HFFc6 (cell line): Measurements from ENCODE around the gene B4GALT3. TPM values are rescaled to one million over a fixed set of nuclear protein-coding genes. Genes with fewer than 3 reads are reported as not detected.

Experiments used
- DNase-seq: peaks from one replicate; pipeline ENCODE4 v3.0.0-alpha.2; 2018
- H3K27ac Mint-ChIP-seq: 2 replicates; pipeline ENCODE4 v1.8.0; 2020; ENCODE audit warnings: mild to moderate bottlenecking, mixed read lengths
- H3K27me3 Mint-ChIP-seq: 2 replicates; pipeline ENCODE4 v1.8.0; 2021; ENCODE audit warnings: mild to moderate bottlenecking, moderate library complexity, mixed read lengths; ENCODE audit not compliant: insufficient read depth
- H3K36me3 Mint-ChIP-seq: 2 replicates; pipeline ENCODE4 v1.8.0; 2021; ENCODE audit warnings: low read depth, mixed read lengths
- H3K4me1 Mint-ChIP-seq: 2 replicates; pipeline ENCODE4 v1.8.0; 2020; ENCODE audit warnings: low read depth, mixed read lengths
- H3K4me3 Mint-ChIP-seq: 2 replicates; pipeline ENCODE4 v1.8.0; 2020; ENCODE audit warnings: mild to moderate bottlenecking, moderate library complexity, mixed read lengths
- H3K9me3 Mint-ChIP-seq: 2 replicates; pipeline ENCODE4 v1.8.0; 2020; ENCODE audit warnings: mild to moderate bottlenecking, mixed read lengths
- total RNA-seq, 6 experiments: library from RNA; stranded (reverse); fragmentation: NEBNext Ultra II Directional; extraction: Animal tissue kit (Norgen Biotek cat#: 25700); gene quantifications; 2 replicates in 1 of 6; 3 replicates in 5 of 6; pipeline ENCODE4 v1.2.3, GENCODE V29; 2021
- TF ChIP-seq, protein P1 (sequence below): fragments of 200-600 bp; sonication (generic); IDR thresholded peaks from 2 replicates; pipeline ENCODE4 v1.5.0; 2021; ENCODE audit warnings: antibody characterized with exemption, mild to moderate bottlenecking

The B4GALT3 gene
- total RNA-seq, 6 experiments from 2014 or later: 31.0 to 38.2 (median 35.4) TPM

DNA sequence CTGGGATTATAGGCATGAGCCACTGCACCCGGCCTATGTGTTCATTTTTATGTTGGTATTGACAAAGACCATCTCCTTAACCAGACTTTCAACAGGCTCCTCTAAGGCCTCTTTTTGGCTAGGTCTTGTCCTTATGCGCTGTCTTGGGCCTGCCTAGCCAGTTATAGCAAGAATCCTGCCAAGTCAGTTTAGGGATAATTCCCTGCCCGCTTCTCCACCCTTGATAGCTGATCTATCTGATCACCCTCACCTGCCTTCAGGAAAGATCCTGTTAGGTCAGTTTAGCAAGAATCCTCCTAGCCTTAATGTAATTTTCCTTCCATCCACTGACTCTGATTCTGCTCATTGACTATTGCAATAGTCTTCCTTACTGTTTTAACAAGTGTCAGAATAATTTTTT is 2.4 kb upstream of the B4GALT3 start:
- TF ChIP-seq, protein P1, sequence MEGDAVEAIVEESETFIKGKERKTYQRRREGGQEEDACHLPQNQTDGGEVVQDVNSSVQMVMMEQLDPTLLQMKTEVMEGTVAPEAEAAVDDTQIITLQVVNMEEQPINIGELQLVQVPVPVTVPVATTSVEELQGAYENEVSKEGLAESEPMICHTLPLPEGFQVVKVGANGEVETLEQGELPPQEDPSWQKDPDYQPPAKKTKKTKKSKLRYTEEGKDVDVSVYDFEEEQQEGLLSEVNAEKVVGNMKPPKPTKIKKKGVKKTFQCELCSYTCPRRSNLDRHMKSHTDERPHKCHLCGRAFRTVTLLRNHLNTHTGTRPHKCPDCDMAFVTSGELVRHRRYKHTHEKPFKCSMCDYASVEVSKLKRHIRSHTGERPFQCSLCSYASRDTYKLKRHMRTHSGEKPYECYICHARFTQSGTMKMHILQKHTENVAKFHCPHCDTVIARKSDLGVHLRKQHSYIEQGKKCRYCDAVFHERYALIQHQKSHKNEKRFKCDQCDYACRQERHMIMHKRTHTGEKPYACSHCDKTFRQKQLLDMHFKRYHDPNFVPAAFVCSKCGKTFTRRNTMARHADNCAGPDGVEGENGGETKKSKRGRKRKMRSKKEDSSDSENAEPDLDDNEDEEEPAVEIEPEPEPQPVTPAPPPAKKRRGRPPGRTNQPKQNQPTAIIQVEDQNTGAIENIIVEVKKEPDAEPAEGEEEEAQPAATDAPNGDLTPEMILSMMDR: no peak

DNA sequence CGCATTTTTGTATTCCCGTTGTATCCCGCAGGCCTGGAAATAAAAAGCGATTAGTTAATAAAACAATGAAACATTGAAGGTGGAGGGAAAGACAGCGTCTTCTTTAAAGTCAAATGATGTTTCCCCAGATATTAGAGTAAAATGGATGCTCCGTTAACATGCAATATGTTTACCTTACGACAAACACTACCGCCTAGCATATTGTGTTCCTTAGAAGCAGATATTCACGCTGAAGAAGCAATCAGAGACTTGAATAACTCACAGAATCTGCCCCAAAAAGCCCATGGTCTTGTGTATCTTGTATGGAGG is 583 bp upstream of the B4GALT3 start:
- H3K9me3 Mint-ChIP-seq: no peaks in the 10 kb centered on the region; the same call in 1 of the 2 replicates
- peaks cover 3% of the 10 kb centered on the region for H3K27me3 Mint-ChIP-seq
- DNase-seq: no peak
- TF ChIP-seq, protein P1: peak; percentile 10; the same call in 1 of the 2 replicates
- peaks cover 22% of the 10 kb centered on the region for H3K36me3 Mint-ChIP-seq
- H3K4me3 Mint-ChIP-seq: peak overlapping the region; percentile 99
- peaks cover 49% of the 10 kb centered on the region for H3K4me1 Mint-ChIP-seq
- peak overlapping the region; percentile 98 for H3K27ac Mint-ChIP-seq

More for the DNA sequence above, 2.4 kb upstream of the B4GALT3 start:
- peaks cover 10% of the 10 kb centered on the region for H3K36me3 Mint-ChIP-seq
- no peaks in the 10 kb centered on the region; the same call in 1 of the 2 replicates for H3K9me3 Mint-ChIP-seq
- H3K27me3 Mint-ChIP-seq: peaks cover 3% of the 10 kb centered on the region
- no peak overlapping the region for H3K4me3 Mint-ChIP-seq
- H3K4me1 Mint-ChIP-seq: peaks cover 44% of the 10 kb centered on the region
- no peak overlapping the region; the same call in 1 of the 2 replicates for H3K27ac Mint-ChIP-seq
- DNase-seq: no peak

DNA sequence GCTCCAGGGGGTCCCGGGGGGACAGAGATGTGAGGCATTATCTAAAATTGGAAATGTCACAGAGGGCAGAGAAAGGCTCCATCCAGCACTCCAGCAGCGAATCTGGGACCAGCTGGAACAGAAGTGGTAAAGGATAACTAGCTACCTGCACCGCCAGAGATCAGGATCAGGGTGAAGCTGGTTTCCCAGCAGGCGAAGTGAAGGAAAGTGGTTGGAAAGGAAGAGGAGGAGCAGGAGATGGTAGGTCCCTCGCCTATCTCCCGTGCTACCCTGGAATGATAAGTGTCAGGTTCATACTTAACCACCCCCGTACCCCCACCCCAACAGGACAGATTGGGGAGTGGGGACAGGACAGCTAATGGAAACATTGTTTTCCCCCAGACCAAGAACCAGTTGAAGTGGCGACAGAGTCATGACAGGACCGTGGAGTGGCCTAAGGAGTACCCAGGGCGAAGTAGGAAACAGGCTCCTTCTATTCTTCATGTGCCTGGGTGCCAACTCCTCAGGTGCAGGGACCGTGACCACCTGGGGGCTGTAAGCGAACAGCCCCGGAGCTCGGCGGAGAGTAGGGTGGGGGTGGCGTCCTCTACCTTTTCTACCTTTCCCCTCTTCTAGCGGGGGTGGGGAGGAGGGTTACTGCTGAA is 717 bp downstream of the B4GALT3 start:
- TF ChIP-seq, protein P1: no peak
- H3K4me3 Mint-ChIP-seq: peak overlapping the region; percentile 99
- peak overlapping the region; percentile 98 for H3K27ac Mint-ChIP-seq
- peaks cover 26% of the 10 kb centered on the region for H3K36me3 Mint-ChIP-seq
- no peaks in the 10 kb centered on the region; the same call in 1 of the 2 replicates for H3K9me3 Mint-ChIP-seq
- DNase-seq: no peak
- H3K27me3 Mint-ChIP-seq: peaks cover 3% of the 10 kb centered on the region
- H3K4me1 Mint-ChIP-seq: peaks cover 47% of the 10 kb centered on the region

DNA sequence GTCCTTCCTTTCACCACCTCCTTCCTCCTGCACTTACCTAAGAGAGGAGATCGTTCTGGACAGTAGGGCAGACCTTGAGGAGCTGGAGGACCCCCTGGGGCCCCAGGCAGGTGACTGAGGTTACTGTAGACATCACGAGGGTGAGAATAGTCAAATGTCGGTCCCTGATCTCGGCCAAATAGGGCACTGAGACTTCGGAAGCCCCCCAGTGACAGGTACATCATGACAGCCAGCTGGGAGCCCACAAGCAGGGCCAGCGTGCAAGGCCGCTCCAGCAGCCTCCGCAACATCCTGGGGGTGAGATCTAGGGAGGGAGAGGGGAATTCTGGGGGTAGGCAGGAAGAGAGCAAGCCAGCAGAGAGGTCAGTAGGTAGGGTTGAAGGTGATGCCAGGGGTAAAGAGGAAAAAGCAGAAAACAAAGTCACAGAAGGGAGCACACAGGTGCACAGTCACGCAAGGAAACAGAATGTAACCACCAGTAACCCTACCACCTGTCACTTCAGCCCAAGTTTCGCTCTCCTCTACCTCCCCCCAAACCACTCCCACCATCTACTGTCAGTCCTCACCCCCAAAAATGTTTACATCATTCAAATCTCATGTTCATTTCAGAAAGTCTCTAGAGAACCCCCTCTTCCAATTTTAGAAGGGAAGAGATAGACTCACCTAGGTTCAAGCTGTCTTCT is 1.4 kb downstream of the B4GALT3 start:
- H3K36me3 Mint-ChIP-seq: peaks cover 29% of the 10 kb centered on the region
- peak overlapping the region; percentile 99 for H3K4me3 Mint-ChIP-seq
- peaks cover 3% of the 10 kb centered on the region for H3K27me3 Mint-ChIP-seq
- TF ChIP-seq, protein P1: no peak
- no peak overlapping the region for H3K27ac Mint-ChIP-seq
- peaks cover 47% of the 10 kb centered on the region for H3K4me1 Mint-ChIP-seq
- no peaks in the 10 kb centered on the region; the same call in 1 of the 2 replicates for H3K9me3 Mint-ChIP-seq
- DNase-seq: no peak

DNA sequence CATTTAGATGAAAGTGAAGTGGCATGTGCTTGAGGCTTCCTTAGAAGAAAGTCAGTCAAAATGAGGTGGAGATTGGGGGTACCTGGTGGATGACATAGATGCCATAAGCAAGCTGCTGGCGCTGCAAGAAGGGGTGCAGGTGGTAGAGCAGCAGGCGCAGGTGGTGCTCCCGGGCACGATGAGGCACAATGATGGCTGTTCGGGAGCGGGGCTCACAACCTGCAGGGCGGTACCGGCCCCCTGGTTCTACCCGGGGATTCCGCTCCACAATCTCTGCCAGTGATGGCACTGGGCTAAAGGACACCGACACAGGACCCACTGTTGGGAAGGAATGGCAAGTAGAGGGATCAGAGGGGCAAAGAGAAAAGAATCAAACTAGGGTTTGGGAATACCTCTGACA is 2.4 kb downstream of the B4GALT3 start:
- Mint-ChIP-seq H3K27ac (no peak overlapping the region), H3K36me3 (peaks cover 30% of the 10 kb centered on the region), H3K4me1 (peaks cover 47% of the 10 kb centered on the region), H3K27me3 (peaks cover 3% of the 10 kb centered on the region), H3K4me3 (no peak overlapping the region), H3K9me3 (no peaks in the 10 kb centered on the region; the same call in 1 of the 2 replicates)
- TF ChIP-seq, protein P1: no peak
- DNase-seq: no peak
